Measurements from ENCODE around the gene MAPK9.

Gene MAPK9

DNA sequence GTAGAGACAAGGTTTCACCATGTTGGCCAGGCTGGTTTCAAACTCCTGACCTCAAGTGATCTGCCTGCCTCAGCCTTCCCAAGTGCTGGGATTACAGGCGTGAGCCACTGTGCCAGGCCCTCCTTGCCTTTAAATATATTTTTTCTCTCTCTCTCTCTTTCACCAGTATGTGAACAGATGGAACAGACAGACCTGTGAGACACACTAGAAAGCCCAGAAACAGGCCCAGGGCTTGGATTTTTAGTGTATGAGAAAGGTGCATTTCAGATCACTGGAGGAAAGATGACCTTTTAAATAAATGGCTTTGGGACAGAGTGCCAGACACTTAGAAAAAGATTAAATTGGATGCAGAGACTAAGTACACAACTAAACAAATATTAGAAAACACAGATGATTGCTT is 86.0 kb downstream of the MAPK9 start:
- no peak for DNase-seq (ENCODE audit: low read depth in 2 of 2)

DNA sequence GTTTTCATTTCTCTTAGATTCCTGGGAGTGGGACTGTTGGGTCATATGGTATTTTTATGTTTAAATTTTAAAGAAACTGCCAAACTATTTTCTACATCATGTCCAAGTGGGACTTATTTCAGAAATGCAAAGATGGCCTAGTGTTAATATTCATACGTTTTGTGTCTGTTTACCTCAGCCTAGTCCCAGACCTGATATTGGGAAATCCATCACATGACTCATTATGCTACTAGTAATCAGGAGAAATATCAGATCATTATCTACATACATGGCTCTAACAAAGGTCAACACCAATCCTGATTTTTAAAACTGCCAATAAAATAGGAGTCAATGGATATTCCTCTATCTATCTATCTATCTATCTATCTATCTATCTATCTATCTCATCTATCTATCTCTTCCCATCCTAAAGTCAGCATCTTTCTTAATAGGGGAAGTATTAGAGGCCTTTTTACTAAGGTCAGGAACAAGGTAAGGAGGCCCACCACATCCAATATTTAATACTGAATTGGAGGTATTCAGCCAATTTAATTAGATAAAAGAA is 87.5 kb downstream of the MAPK9 start:
- DNase-seq (ENCODE audit: low read depth in 2 of 2) = no peak

DNA sequence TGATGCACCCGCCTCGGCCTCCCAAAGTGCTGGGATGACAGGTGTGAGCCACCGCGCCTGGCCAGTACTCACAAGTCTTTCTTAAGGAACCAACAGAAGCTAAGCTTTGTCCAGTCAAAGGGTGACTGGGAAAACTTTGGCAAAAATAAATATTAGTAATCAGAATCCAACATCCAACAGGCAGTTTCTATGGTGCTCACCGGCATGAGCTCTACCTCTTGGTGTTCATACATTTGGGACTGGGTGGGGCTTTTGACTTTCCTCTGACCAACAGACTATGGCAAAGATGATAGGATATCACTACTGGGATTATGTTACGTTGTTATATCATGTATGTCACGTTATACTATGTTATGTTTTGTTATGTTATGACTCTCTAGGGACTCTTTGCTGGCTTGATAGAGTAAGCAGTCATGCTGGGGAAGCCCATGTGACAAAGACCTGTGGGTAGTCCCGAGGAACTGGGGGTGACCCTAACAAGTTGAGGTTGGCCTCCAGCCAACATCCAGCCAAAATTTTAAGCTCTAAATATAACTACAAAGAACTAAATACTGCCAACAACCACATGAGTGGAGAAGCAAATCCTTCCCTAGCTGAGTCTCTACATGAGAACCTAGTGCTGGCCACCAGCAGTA is 88.8 kb downstream of the MAPK9 start:
- DNase-seq (ENCODE audit: low read depth in 2 of 2) = no peak

GRCh38 chr5:180201051-180201987 is 90.6 kb downstream of the MAPK9 start:
- DNase-seq (ENCODE audit: low read depth in 2 of 2) = no peak

- DNase-seq (ENCODE audit: low read depth in 2 of 2) = no peak
Measured at GRCh38 chr5:180199390-180199789, 92.5 kb downstream of the MAPK9 start.

DNA sequence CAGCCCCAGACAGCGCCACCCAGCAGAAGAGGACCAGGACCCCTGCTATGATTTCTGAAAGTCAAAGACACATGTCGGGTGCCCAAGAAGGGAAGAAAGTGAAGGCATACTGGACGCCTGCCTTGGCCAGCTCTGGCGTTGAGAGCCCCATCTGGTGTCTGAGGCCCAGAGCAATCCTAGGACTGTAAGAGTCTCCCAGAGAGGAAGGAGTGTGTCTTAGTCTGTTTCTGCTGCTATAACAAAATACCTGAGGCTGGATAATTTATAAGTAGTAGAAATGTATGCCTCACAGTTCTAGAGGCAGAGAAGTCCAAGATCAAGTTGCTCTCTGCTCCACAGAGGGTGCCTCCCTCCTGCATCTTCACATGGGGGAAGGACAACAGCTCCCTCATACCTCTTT is 93.7 kb downstream of the MAPK9 start:
- no peak for DNase-seq (ENCODE audit: low read depth in 2 of 2)

DNA sequence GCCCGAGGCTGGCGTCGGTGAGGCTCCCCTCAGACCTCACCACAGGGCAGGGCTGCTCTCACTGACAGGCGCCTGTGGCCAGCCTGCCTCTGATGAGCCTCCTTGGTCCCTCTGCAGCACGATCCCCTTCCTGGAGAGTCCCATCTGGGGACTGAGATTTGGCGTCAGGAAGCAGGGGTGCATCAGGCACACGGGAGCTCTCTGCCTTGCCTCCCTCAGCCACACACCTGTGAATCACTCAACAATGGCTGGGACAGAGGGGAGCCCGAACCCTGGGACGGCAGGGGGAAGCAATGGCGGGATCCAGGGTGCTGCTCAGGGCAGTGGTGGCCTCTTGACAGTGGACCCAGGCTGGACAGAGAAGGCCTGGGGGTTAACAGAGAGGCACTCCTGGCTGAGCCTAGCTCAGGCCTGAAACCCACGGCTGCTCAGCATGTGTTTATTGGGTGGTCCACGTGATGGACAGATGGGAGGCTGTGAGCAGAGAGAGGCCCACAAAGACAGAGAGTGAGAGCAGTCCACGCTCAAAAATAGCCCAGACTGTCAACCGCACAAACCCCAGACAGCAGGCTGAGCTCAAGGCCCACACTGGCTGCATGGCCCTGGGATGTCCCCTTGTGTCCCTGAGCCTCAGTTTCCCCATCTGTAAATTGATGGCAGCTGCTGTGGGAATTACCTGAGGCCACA is 94.7 kb downstream of the MAPK9 start:
- no peak for DNase-seq (ENCODE audit: low read depth in 2 of 2)

DNA sequence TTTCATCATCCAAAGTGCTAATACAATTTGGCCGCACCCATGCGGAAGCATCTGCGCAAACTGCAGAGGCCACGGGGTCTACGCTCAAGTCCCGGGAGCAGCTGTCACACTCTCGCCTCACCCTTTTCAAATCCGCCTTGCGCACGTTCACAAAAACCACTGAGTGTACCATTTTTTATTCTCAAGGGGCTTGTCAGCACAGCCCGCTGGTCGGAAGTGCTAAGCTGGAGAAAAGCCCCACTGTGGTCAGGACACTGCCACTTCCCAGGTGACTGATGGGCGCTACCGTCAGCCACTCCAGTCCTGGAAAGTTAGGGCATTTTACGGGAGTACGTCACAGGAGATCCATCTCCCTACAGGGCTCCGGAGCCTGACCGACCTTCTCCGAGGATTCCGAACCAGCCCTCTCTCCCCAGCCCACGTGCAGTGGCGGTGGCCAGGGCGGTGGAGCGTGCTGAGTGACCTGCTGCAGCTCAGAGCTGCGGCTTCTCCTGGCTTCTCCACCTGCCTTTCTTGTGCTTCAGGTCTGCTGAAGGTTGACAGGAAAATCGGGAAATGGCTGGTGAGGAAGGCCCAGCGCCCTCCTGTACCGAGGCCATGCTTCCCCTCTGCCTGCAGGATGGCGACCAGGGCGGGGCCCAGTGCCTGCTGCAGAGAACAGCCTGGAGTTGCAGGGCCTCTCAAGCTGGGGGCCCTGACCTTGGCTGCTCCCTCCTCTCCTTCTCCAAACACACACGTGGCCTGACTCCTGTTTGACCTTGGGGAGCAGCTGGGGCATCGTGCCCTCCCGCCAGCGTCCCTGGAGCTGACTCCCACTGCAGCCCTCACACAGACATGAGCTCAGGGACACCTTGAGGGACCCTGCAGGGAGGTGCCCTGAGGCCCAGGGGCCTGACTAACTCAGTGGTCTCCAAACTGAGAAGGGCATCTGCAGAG is 97.2 kb downstream of the MAPK9 start:
- DNase-seq (ENCODE audit: low read depth in 2 of 2) = no peak

DNA sequence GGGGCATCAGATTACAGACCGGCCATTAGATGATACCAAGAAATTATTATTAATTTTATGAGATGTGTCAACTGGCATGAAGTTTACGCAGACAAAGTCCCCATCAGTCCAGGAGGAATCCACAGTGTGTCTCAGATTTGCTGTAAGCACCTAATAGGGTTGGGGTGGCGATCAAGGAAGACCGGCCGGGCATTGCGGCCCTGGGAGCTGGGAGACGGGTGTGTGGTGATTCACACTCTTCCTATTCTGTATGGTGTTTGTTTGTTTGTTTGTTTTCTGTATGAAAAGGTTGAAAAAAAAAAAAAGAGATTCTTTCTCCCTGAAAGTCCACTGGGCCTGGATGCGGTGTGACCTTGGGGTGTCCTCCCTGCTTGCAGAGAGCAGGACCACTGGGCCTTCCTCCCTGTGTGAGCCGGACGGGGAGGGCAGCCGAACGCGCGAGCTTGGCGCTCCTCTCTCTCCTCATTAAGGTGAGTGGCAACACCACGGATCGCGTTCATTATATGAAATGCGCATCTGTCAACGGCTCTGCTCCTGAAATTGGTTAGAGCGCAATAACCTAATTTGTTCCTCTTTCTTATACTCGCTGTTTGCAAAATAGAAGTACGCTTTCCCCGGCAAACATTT is 98.0 kb downstream of the MAPK9 start:
- DNase-seq (ENCODE audit: low read depth in 2 of 2) = no peak

GRCh38 chr5:180191716-180192115 is 100.2 kb downstream of the MAPK9 start:
- no peak for DNase-seq (ENCODE audit: low read depth in 2 of 2)

DNA sequence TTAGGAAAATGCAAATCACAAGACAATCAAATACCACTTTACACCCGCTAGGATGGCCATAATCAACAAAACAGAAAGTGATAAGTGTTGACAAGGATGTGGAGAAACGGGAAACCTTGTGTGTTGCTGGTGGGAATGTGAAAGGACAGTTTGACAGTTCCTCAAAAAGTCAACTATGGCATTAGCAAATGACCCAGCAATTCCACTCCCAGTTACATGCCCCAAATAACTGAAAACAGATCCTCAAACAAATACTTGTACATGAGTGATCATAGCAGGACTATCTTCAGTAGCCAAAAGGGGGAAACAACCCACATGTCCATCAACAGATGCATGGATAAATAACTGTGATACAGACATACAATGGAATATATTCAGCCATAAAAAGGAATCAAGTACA is 104.1 kb downstream of the MAPK9 start:
- DNase-seq (ENCODE audit: low read depth in 2 of 2) = no peak
